NT2/D1 (cell line): ENCODE data around the gene NADSYN1.

ENCODE experiments used
- DNase-seq: peaks from one replicate; pipeline ENCODE4 v3.0.0-alpha.2; 2011; ENCODE audit warnings: low read depth, low spot score
- H3K27me3 ChIP-seq: 2 replicates; pipeline ENCODE4 v1.6.0; 2011; ENCODE audit warnings: mild to moderate bottlenecking; ENCODE audit not compliant: insufficient read length, insufficient read depth
- H3K36me3 ChIP-seq: 2 replicates; pipeline ENCODE4 v1.6.1; 2011; ENCODE audit warnings: mild to moderate bottlenecking, low read length, mixed read lengths; ENCODE audit not compliant: insufficient read depth, insufficient read length
- H3K4me1 ChIP-seq: 2 replicates; pipeline ENCODE4 v1.5.1; 2011; ENCODE audit not compliant: insufficient read depth, insufficient read length
- H3K4me3 ChIP-seq: 2 replicates; pipeline ENCODE4 v1.5.1; 2011; ENCODE audit warnings: low read depth; ENCODE audit not compliant: insufficient read length
- H3K9ac ChIP-seq: 2 replicates; pipeline ENCODE4 v1.6.0; 2011; ENCODE audit warnings: low read depth; ENCODE audit not compliant: insufficient read length
- H3K9me3 ChIP-seq: 2 replicates; pipeline ENCODE4 v1.5.1; 2011; ENCODE audit warnings: mild to moderate bottlenecking, low read length; ENCODE audit not compliant: insufficient read depth
- SUZ12 ChIP-seq: IDR thresholded peaks from 2 replicates; pipeline ENCODE4 v1.6.1; 2011; ENCODE audit not compliant: insufficient read length, insufficient read depth; ENCODE audit errors: extremely low read depth
- YY1 ChIP-seq: IDR thresholded peaks from 2 replicates; pipeline ENCODE4 v1.6.1; 2011; ENCODE audit not compliant: insufficient read length, insufficient read depth
- ZNF274 ChIP-seq: IDR thresholded peaks from 2 replicates; pipeline ENCODE4 v1.6.1; 2011; ENCODE audit warnings: mild to moderate bottlenecking, low read depth, low read length

The NADSYN1 gene

DNA sequence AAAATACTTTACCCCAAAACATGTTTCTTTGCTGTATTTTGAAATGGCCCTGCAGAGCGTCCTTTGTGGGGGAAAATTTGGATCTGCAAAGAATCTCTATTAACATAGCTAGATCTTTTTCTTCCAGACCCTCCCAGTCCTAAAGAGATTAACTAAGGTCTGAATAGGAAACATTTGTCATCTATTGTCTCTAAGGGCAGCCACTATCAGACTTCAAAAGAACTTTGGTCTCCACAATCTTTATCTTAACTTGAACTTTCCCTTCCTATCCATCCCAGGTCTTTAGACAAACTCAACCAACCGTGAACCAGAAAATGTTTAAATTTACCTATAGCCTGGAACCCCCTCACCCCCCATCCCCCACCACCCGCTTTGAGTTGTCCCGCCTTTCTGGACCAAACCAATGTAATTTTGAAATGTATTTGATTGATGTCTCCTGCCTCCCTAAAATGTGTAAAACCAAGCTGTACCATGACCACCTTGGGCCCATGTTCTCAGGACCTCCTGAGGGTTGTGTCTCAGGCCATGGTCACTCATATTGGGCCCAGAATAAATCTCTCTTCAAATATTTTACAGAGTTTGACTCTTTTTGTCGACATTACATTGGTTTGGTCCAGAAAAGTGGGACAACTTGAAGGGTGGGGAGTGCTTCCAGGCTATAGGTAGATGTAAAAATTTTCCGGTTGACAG is 91.7 kb downstream of the NADSYN1 start:
- no peaks in the 10 kb centered on the region for H3K27me3 ChIP-seq
- no peak overlapping the region for H3K9ac ChIP-seq
- peaks cover 2% of the 10 kb centered on the region for H3K4me1 ChIP-seq
- H3K36me3 ChIP-seq, result no peaks in the 10 kb centered on the region
- no peaks in the 10 kb centered on the region; the same call in 1 of the 2 replicates for H3K9me3 ChIP-seq
- TF ChIP-seq ZNF274 (no peak), SUZ12 (no peak)
- DNase-seq, result no peak
- no peak overlapping the region for H3K4me3 ChIP-seq

DNA sequence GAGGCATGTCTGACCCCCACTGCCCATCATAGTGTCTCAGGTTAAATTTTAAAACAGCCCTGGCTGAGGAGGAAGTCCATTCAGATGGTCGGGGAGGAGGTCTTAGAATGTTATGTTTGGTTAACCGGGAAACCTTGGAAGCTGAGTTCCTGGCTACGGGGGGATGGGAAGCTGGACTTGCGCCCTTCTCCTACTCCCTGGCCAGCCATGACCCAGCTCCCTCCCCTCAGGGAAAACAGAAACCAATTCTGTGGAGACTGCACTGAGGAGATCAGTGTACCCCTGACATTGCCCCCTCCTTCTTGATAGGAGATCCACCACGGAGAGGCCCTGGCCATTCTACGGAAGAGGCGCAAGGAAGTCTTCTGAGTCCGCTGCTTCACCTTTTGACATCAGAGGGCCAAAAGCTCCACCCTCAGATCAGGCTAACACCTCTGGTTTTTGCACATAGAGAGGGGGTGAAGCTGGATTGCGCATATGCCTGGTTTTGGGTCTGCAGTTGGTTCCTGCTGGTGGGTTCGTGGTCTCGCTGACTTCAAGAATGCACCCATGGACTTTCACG is 92.5 kb downstream of the NADSYN1 start:
- H3K27me3 ChIP-seq, result no peaks in the 10 kb centered on the region

DNA sequence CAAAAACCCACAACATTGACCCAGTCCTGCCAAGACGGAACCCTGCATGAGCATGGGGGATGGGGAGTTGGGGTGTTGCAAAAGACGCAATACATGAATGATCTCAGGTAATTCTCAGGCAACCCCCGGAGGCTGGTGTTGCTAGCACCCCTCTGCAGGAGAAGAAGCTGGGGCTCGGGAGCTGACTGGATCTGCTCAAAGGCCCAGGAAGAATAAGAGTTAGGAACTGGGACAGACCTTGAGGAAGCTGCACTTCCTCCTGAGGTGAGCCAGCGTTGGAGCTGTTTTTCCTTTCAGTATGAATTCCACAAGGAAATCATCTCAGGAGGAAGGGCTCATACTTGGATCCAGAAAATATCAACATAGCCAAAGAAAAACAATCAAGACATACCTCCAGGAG is 95.1 kb downstream of the NADSYN1 start, which contains the start of gene KRTAP5-9:
KRTAP5-9 (plus strand) TSS at position 301 of the 400 bp plus-strand sequence. CDS start 238 bp downstream, outside the sequence.
- no peak within 1 kb of the TSS for H3K4me3 ChIP-seq
- H3K36me3 ChIP-seq, result no peaks in the 10 kb centered on the region
- no peaks in the 10 kb centered on the region; the same call in 1 of the 2 replicates for H3K9me3 ChIP-seq
- H3K4me1 ChIP-seq, result peaks cover 1% of the 10 kb centered on the region
- no peak within 1 kb of the TSS for H3K9ac ChIP-seq
- H3K27me3 ChIP-seq, result no peaks in the 10 kb centered on the region
- no peak for DNase-seq
- TF ChIP-seq ZNF274 (no peak), YY1 (no peak), SUZ12 (no peak)

More for the DNA sequence above, 92.5 kb downstream of the NADSYN1 start:
- H3K9ac ChIP-seq, result no peak overlapping the region
- H3K4me3 ChIP-seq, result no peak overlapping the region
- H3K36me3 ChIP-seq, result no peaks in the 10 kb centered on the region
- peaks cover 2% of the 10 kb centered on the region for H3K4me1 ChIP-seq
- DNase-seq, result no peak
- no peaks in the 10 kb centered on the region; the same call in 1 of the 2 replicates for H3K9me3 ChIP-seq
- TF ChIP-seq ZNF274 (no peak), YY1 (no peak), SUZ12 (no peak)

GRCh38 chr11:71548716-71549151 is 95.7 kb downstream of the NADSYN1 start:
- H3K36me3 ChIP-seq, result no peaks in the 10 kb centered on the region
- H3K9ac ChIP-seq, result no peak overlapping the region
- TF ChIP-seq YY1, result no peak
- TF ChIP-seq SUZ12, result no peak
- TF ChIP-seq ZNF274, result no peak
- DNase-seq, result no peak
- H3K9me3 ChIP-seq, result no peaks in the 10 kb centered on the region; the same call in 1 of the 2 replicates
- no peak overlapping the region for H3K4me3 ChIP-seq
- H3K4me1 ChIP-seq, result no peaks in the 10 kb centered on the region
- H3K27me3 ChIP-seq, result no peaks in the 10 kb centered on the region
